HL-60 (cell line): ENCODE results near the gene NGF.

Experiments
- CTCF ChIP-seq: IDR thresholded peaks from one replicate; pipeline ENCODE4 v1.5.1; 2011; ENCODE audit warnings: low read length, control low read depth, inconsistent platforms; ENCODE audit not compliant: insufficient read depth
- GABPA ChIP-seq: IDR thresholded peaks from 2 replicates; pipeline ENCODE4 v1.6.1; 2012; ENCODE audit warnings: low read depth
- POLR2AphosphoS5 ChIP-seq: IDR thresholded peaks from 2 replicates; pipeline ENCODE4 v1.6.1; 2012; ENCODE audit warnings: low read depth
- REST ChIP-seq: IDR thresholded peaks from 2 replicates; pipeline ENCODE4 v1.6.1; 2012; ENCODE audit warnings: low read depth; ENCODE audit not compliant: insufficient replicate concordance
- SPI1 ChIP-seq: IDR thresholded peaks from 2 replicates; pipeline ENCODE4 v1.6.1; 2012; ENCODE audit warnings: low read depth, mild to moderate bottlenecking, borderline replicate concordance

DNA sequence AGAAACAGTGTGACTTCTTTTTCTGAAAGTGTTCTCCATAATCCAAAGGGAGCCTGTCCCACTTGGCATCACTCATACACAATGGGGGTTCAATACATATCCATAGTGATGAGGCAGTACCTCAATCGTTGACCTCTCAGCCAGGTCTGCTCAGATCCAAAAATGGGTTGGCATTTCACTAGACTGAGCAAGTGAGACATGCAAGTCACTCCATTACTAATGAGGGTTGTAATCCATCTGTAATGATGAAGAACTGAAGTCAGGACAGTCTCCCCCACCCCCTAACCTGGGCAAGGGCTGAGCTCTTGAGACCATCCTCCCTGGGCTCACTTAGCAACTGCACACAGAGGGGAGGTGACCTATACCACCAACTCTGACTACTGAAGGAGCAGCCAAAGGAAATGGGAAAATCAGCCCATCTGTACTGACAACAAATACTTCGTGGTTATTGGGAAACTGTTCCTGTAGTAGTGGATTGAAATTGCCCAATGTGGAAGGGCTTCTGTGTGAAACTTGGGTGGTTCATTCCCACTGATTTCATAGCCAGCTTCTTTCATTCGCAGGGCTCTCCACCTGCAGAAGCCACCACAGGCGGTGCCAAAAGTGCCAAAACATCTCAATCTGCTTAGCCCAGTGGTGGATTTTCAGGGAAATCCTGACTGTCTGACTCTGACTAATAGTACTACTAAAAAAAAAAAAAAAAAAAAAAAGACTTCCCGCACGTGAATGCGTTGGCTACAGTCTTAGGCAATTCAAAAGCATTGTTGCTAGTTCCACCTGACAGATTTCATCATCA lies 5.0 kb downstream of the NGF start:
- TF ChIP-seq CTCF, result no peak
- no peak for TF ChIP-seq POLR2AphosphoS5
- no peak for TF ChIP-seq SPI1
- no peak for TF ChIP-seq GABPA
- TF ChIP-seq REST, result no peak
